Testis (tissue), 3 donors: ENCODE results near the gene MAP3K7. TPM values are rescaled to one million over a fixed set of nuclear protein-coding genes. Genes with fewer than 3 reads are reported as not detected.

Source experiments
- DNase-seq: peaks from one replicate; pipeline ENCODE4 v3.0.0-alpha.2; 2019
- H3K27ac ChIP-seq, 2 donors: fragments of 200-600 bp; sonication (generic); one replicate each; pipeline ENCODE4 v1.5.1; 2019
- H3K27me3 ChIP-seq: fragments of 200-600 bp; sonication (generic); one replicate; pipeline ENCODE4 v1.5.1; 2019
- H3K36me3 ChIP-seq: fragments of 200-600 bp; sonication (generic); one replicate; pipeline ENCODE4 v1.5.1; 2017; ENCODE audit warnings: low read depth; ENCODE audit errors: missing control alignments
- H3K4me1 ChIP-seq: fragments of 200-600 bp; sonication (generic); one replicate; pipeline ENCODE4 v1.5.1; 2019
- H3K4me3 ChIP-seq, 2 donors: fragments of 200-600 bp; sonication (generic); one replicate each; pipeline ENCODE4 v1.5.1; 2017 to 2019
- H3K9me3 ChIP-seq: fragments of 200-600 bp; sonication (generic); one replicate; pipeline ENCODE4 v1.5.1; 2017
- POLR2A ChIP-seq: fragments of 450-650 bp; IDR thresholded peaks from one replicate; pipeline ENCODE4 v1.6.1; 2017; ENCODE audit warnings: antibody characterized with exemption, mild to moderate bottlenecking, moderate library complexity
- WGBS, 2 donors: methylation state at CpG; one replicate each; pipeline ENCODE4 v1.1.5; 2018; 5-methylcytosine and 5-hydroxymethylcytosine counted together
- intact Hi-C: fragments of 100-400 bp; cut with DNase I; formaldehyde crosslinking; loops from one replicate; pipeline ENCODE4 v1.15.1; 2023; ENCODE audit warnings: low total_unique reads
- polyA plus RNA-seq: library from polyadenylated mRNA; stranded (reverse); fragments of 350-450 nt; fragmentation: Illumina TruSeq; extraction: RNeasy Lipid Tissue Mini Kit (QIAGEN cat#74804); gene quantifications from one replicate; pipeline ENCODE4 v1.2.3, GENCODE V29; 2014; ENCODE audit warnings: low read depth, low replicate concordance; ENCODE audit not compliant: insufficient read depth
- total RNA-seq, 2 donors: library from RNA; depleted of rRNA; stranded (reverse); fragments of >200 nt; gene quantifications; one replicate each; pipeline ENCODE4 v1.2.3, GENCODE V29; 2016
- TF ChIP-seq, protein P1 (sequence below), 3 experiments: fragments of 450-650 bp in 2 of 3; fragments of 200-600 bp in 1 of 3; sonication (generic) in 1 of 3; IDR thresholded peaks; one replicate each; pipeline ENCODE4 v1.5.1; 2016 to 2019; ENCODE audit warnings: antibody characterized with exemption in 3 of 3, mild to moderate bottlenecking in 2 of 3, moderate library complexity in 1 of 3

Gene MAP3K7
- total and polyA plus RNA-seq, 3 donors from 2014 or later, result 20.2 to 39.0 (median 35.7) TPM

DNA sequence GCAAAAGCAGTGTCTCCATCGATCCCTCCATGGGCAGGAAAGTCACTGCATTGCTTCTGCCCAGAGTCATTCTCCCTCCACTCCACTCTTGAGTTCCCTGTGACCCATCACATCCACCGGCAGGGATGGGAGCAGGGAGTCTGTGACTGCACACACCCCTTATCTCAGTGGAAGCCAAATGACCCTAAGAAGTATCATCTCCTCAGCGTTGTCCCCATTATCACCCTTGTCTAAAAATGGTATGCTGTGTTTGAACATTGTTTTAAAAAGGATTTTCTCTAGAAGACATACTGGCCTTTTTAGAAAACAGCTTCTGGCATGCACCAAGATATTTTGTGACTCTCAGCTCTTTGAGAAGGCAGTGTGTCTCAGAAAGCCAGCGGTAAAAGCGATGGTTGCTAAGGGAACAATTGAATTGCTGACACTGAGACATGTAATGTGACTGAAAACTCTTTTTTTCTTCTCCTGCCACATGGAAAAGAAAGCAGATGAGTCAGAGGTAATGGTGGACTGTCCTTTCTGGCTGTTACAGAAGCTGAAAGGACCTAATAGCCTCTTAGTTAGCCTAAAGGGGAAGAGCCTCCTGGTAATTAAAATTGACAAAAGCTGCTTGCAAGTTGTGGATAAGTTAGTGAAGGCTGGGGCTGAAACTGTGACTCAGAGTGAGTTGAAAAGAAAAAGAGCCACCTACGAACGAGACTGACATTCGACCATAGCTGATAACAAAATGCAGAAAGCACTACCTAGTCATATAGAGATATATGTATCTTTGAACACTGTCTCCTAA lies 120.5 kb downstream of the MAP3K7 start:
- H3K4me3 ChIP-seq, result no peak overlapping the region
- H3K27me3 ChIP-seq, result no peaks in the 10 kb centered on the region
- WGBS, 2 donors, result 70 to 73% methylated on average over 8 of the region's 8 CpGs
- H3K9me3 ChIP-seq, result no peaks in the 10 kb centered on the region
- no peaks in the 10 kb centered on the region for H3K36me3 ChIP-seq
- peaks cover 5% of the 10 kb centered on the region for H3K4me1 ChIP-seq
- intact Hi-C loops, result no loop called here
- TF ChIP-seq POLR2A, result no peak
- TF ChIP-seq, protein P1, sequence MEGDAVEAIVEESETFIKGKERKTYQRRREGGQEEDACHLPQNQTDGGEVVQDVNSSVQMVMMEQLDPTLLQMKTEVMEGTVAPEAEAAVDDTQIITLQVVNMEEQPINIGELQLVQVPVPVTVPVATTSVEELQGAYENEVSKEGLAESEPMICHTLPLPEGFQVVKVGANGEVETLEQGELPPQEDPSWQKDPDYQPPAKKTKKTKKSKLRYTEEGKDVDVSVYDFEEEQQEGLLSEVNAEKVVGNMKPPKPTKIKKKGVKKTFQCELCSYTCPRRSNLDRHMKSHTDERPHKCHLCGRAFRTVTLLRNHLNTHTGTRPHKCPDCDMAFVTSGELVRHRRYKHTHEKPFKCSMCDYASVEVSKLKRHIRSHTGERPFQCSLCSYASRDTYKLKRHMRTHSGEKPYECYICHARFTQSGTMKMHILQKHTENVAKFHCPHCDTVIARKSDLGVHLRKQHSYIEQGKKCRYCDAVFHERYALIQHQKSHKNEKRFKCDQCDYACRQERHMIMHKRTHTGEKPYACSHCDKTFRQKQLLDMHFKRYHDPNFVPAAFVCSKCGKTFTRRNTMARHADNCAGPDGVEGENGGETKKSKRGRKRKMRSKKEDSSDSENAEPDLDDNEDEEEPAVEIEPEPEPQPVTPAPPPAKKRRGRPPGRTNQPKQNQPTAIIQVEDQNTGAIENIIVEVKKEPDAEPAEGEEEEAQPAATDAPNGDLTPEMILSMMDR (IDR thresholded peaks at IDR 0.05), result no peak
- H3K27ac ChIP-seq, result no peak overlapping the region
- no peak for DNase-seq

DNA sequence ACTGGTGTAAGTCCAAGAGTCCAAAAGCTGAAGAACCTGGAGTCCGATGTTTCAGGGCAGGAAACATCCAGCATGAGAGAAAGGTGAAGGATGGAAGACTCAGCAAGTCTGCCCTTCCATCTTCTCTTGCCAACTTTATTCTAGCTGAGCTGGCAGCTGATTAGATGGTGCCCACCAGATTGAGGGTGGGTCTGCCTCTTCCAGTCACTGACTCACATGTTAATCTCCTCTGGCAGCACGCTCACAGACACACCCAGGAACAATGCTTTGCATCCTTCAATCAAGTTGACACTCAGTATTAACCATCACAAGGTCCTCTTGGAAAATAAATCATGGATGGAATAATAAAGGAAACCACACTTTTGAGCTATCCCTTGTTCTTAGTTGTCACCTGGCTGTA lies 121.2 kb downstream of the MAP3K7 start:
- no peaks in the 10 kb centered on the region for H3K36me3 ChIP-seq
- H3K4me1 ChIP-seq, result peaks cover 5% of the 10 kb centered on the region
- H3K27ac ChIP-seq, result no peak overlapping the region
- intact Hi-C loops, result no loop called here
- WGBS, 2 donors, result 100% methylated on average over 2 of the region's 2 CpGs
- H3K27me3 ChIP-seq, result no peaks in the 10 kb centered on the region
- H3K9me3 ChIP-seq, result no peaks in the 10 kb centered on the region
- TF ChIP-seq, protein P1 (IDR thresholded peaks at IDR 0.05), result no peak
- no peak for TF ChIP-seq POLR2A
- no peak for DNase-seq
- H3K4me3 ChIP-seq, result no peak overlapping the region

DNA sequence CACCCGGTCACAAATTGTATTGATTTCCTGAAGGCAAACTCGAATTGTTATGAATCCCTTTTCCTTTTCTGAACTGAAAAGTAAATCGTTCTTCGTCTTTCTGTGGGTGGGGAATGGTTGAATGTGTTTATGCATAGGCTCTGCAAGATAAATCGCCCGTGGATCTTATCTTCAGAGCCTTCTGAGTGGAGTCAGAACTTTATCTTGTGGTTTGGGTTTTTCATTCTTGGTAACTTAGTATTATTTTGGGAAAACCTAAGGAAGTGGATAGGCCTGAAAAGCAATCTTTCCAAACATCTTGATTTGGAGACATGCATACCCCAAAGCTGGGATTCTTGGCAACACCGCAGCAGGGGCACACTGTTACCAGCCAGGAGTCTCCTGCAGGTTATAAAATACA lies 122.4 kb downstream of the MAP3K7 start:
- TF ChIP-seq POLR2A, result no peak
- DNase-seq, result no peak
- 83 to 90% methylated on average over 7 of the region's 7 CpGs for WGBS, 2 donors
- no peaks in the 10 kb centered on the region for H3K27me3 ChIP-seq
- peaks cover 3% of the 10 kb centered on the region for H3K4me1 ChIP-seq
- intact Hi-C loops, result no loop called here
- no peak overlapping the region for H3K4me3 ChIP-seq
- H3K27ac ChIP-seq, result no peak overlapping the region
- no peaks in the 10 kb centered on the region for H3K36me3 ChIP-seq
- no peaks in the 10 kb centered on the region for H3K9me3 ChIP-seq

GRCh38 chr6:90463874-90464273 lies 123.0 kb downstream of the MAP3K7 start:
- H3K4me1 ChIP-seq, result no peaks in the 10 kb centered on the region
- no peak overlapping the region for H3K27ac ChIP-seq
- H3K27me3 ChIP-seq, result no peaks in the 10 kb centered on the region
- no peaks in the 10 kb centered on the region for H3K9me3 ChIP-seq
- WGBS, 2 donors, result 87 to 89% methylated on average over 4 of the region's 4 CpGs
- DNase-seq, result no peak
- TF ChIP-seq, protein P1 (IDR thresholded peaks at IDR 0.05), result no peak
- no peak for TF ChIP-seq POLR2A
- H3K36me3 ChIP-seq, result no peaks in the 10 kb centered on the region
- H3K4me3 ChIP-seq, result no peak overlapping the region
- intact Hi-C loops, result no loop called here
